MCF 10A (cell line): Measurements from ENCODE around the gene NEU2. TPM values are rescaled to one million over a fixed set of nuclear protein-coding genes. Genes with fewer than 3 reads are reported as not detected.

Experiments
- Bru-seq: library from RNA; stranded (reverse); fragments of 400-500 nt; gene quantifications from one replicate; lab custom pipeline; 2021; lab: Mats Ljungman, UMichigan
- BruChase-seq, 2 experiments: library from RNA; stranded (reverse); fragments of 400-500 nt; gene quantifications; one replicate each; lab custom pipeline; 2021; lab: Mats Ljungman, UMichigan
- BruUV-seq: library from RNA; stranded (reverse); fragments of 400-500 nt; replicated peaks from 2 replicates; lab custom pipeline; 2021; lab: Mats Ljungman, UMichigan
- CTCF ChIA-PET: fragments of 300-600 bp; sonication (Branson Sonifier 250); formaldehyde crosslinking; extraction: SDS; loops from one replicate; lab custom pipeline; 2021; ENCODE audit warnings: antibody characterized with exemption, inconsistent platforms; lab: Yijun Ruan, JAX
- POLR2A ChIA-PET: fragments of 300-600, 350-650 bp; sonication (Branson Sonifier 250); formaldehyde crosslinking; extraction: SDS; loops from one replicate; lab custom pipeline; 2020; ENCODE audit warnings: antibody characterized with exemption, inconsistent platforms; lab: Yijun Ruan, JAX
- DNase-seq: peaks from one replicate; pipeline ENCODE4 v3.0.0-alpha.2; 2018; ENCODE audit not compliant: unreplicated experiment
- H3K27ac Mint-ChIP-seq: one replicate; pipeline ENCODE4 v1.8.0; 2022; ENCODE audit warnings: mild to moderate bottlenecking, low read depth, mixed read lengths; ENCODE audit not compliant: unreplicated experiment
- H3K27me3 Mint-ChIP-seq: one replicate; pipeline ENCODE4 v1.8.0; 2022; ENCODE audit warnings: mixed read lengths; ENCODE audit not compliant: insufficient read depth, unreplicated experiment
- H3K36me3 Mint-ChIP-seq: one replicate; pipeline ENCODE4 v1.8.0; 2022; ENCODE audit warnings: mild to moderate bottlenecking, moderate library complexity, mixed read lengths; ENCODE audit not compliant: insufficient read depth, unreplicated experiment
- H3K4me1 Mint-ChIP-seq: one replicate; pipeline ENCODE4 v1.8.0; 2022; ENCODE audit warnings: mixed read lengths; ENCODE audit not compliant: insufficient read depth, unreplicated experiment
- H3K4me3 Mint-ChIP-seq: one replicate; pipeline ENCODE4 v1.8.0; 2022; ENCODE audit warnings: mild to moderate bottlenecking, moderate library complexity, mixed read lengths; ENCODE audit not compliant: unreplicated experiment
- H3K9me3 Mint-ChIP-seq: one replicate; pipeline ENCODE4 v1.8.0; 2022; ENCODE audit warnings: mixed read lengths; ENCODE audit not compliant: unreplicated experiment
- CTCF ChIP-seq: fragments of 200-600 bp; IDR thresholded peaks from one replicate; pipeline ENCODE4 v1.8.0; 2022; ENCODE audit warnings: antibody characterized with exemption, mild to moderate bottlenecking; ENCODE audit not compliant: unreplicated experiment
- intact Hi-C: fragments of 100-400 bp; cut with micrococcal nuclease; formaldehyde crosslinking; loops from 2 replicates; pipeline ENCODE4 v1.14.1; 2022
- long read RNA-seq: library from polyadenylated mRNA; stranded (forward); transcript quantifications from one replicate; pipeline ENCODE4 v2.0.0, GENCODE V29; 2022
- total RNA-seq: library from RNA; stranded (reverse); gene quantifications from 2 replicates; pipeline ENCODE4 v1.2.3, GENCODE V29; 2022

Gene NEU2
- not detected in 2 replicates for total RNA-seq
- Bru-seq, nascent RNA, result not detected
- BruChase-seq, experiment 1, labeled RNA remaining after a 6-hour chase, result not detected
- not detected for BruChase-seq, experiment 2, labeled RNA remaining after a 2-hour chase
- long read RNA-seq, result 0 reads

DNA sequence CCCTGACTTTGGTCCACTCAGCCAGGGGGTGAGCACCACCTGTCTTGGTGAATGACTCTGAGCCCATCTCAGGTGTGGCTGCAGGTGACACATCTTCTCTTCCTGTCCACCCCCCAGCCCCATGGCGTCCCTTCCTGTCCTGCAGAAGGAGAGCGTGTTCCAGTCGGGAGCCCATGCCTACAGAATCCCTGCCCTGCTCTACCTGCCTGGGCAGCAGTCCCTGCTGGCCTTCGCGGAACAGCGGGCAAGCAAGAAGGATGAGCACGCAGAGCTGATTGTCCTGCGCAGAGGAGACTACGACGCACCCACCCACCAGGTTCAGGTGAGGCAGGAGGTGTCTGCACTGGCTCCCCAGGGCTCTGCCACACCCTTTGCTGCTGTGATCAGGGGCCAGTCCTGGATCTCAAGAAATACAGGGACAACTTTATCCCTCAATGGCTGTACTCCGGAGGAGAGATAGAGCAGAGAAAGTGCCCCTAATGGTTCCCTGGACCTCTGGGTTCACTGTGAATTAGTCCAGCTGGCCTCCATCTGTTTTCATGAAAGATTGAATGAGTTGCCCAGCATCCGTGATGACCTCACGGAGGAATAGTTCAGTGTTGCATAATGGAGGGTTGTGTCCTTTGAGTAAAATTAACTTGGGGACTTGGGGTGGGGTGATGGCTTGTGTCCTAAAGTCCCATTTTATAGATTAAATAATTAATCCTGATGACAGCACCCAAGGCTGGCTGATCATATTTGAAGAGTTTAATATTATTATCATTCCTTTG is at the start of gene NEU2:
TSS of gene NEU2 (plus strand) at position 122 of the 770 bp plus-strand sequence. CDS start at position 122, 0 bp downstream.
- ChIA-PET CTCF (interaction anchor here (0.8 to 3.3 kb wide), 3 partner anchors 8 to 21 kb away, joined by 3 to 22 read pairs (median 3); no protein-coding TSS in a partner anchor), POLR2A (interaction anchor here (0.6 to 1.2 kb wide), 2 partner anchors 17 to 1247 kb away, joined by 3 read pairs; partner anchors contain the start of gene COPS7B)
- Mint-ChIP-seq H3K27ac (no peak within 1 kb of the TSS), H3K4me3 (no peak within 1 kb of the TSS), H3K9me3 (no peaks in the 10 kb centered on the region), H3K4me1 (peaks cover 11% of the 10 kb centered on the region), H3K36me3 (no peaks in the 10 kb centered on the region), H3K27me3 (no peaks in the 10 kb centered on the region)
- no peak for TF ChIP-seq CTCF
- intact Hi-C loops, result no loop called here
- BruUV-seq, result no TSS peak
- no peak for DNase-seq

GRCh38 chr2:232982926-232983668 is 49.4 kb upstream of the NEU2 start:
- peaks cover 23% of the 10 kb centered on the region for H3K4me1 Mint-ChIP-seq
- ChIA-PET POLR2A (no interaction called here), CTCF (no interaction called here)
- peaks cover 8% of the 10 kb centered on the region for H3K9me3 Mint-ChIP-seq
- TF ChIP-seq CTCF, result no peak
- H3K27me3 Mint-ChIP-seq, result no peaks in the 10 kb centered on the region
- DNase-seq, result no peak
- H3K36me3 Mint-ChIP-seq, result peaks cover 6% of the 10 kb centered on the region
- H3K4me3 Mint-ChIP-seq, result no peak overlapping the region
- no TSS peak for BruUV-seq
- intact Hi-C loops, result loop anchor here (5.0 kb wide), 1 partner anchor 131 kb away; no protein-coding TSS in a partner anchor
- H3K27ac Mint-ChIP-seq, result no peak overlapping the region

DNA sequence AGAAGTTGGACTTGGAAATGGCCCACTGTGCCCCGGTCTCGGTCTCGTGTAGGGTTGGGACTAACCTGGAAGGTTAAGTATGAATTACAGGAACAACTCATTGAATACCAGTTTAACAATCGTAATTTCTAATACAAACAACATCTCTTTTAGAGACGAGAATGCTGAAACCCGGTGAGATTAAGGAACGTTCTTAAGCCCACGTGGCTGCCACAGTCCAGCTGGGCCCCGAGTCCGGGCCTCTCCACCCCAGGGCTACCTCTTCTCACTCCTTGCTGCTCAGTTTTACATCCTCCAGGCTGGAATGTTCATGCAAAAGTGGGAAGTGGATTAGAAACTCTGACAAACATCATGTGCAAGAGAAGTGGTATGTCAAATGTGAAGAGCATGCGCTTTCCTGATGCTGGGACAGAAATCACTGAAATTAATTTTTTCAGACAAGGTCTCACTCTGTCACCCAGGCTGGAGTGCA is 48.8 kb upstream of the NEU2 start:
- no peaks in the 10 kb centered on the region for H3K27me3 Mint-ChIP-seq
- H3K4me1 Mint-ChIP-seq, result peaks cover 28% of the 10 kb centered on the region
- H3K27ac Mint-ChIP-seq, result no peak overlapping the region
- POLR2A ChIA-PET, result no interaction called here
- H3K9me3 Mint-ChIP-seq, result peaks cover 8% of the 10 kb centered on the region
- H3K4me3 Mint-ChIP-seq, result no peak overlapping the region
- no peak for TF ChIP-seq CTCF
- CTCF ChIA-PET, result no interaction called here
- intact Hi-C loops, result loop anchor here (5.0 kb wide), 1 partner anchor 131 kb away; no protein-coding TSS in a partner anchor
- no TSS peak for BruUV-seq
- DNase-seq, result no peak
- peaks cover 6% of the 10 kb centered on the region for H3K36me3 Mint-ChIP-seq
